K562 (cell line): ENCODE results near the gene TXNL4A. TPM values are rescaled to one million over a fixed set of nuclear protein-coding genes. Genes with fewer than 3 reads are reported as not detected.
A peak's percentile ranks its signal among the peaks of the same experiment; 100 is the strongest.

Source experiments
- CXXC5 ChIP-seq: fragments of 250-450 bp; sonication (Bioruptor Pico); IDR thresholded peaks from 2 replicates; pipeline ENCODE4 v1.8.0; 2022; ENCODE audit warnings: inconsistent platforms, mild to moderate bottlenecking, moderate library complexity
- FOS ChIP-seq: IDR thresholded peaks from 3 replicates; pipeline ENCODE4 v1.6.1; 2011; ENCODE audit not compliant: insufficient read length; ENCODE audit errors: extremely low read depth
- GATAD2B ChIP-seq: fragments of 450-650 bp; IDR thresholded peaks from 2 replicates; pipeline ENCODE4 v1.6.1; 2017; ENCODE audit warnings: mild to moderate bottlenecking, borderline replicate concordance
- MAFG ChIP-seq: fragments of 450-650 bp; conservative IDR thresholded peaks from 2 replicates; pipeline ENCODE4 v1.6.1; 2016; ENCODE audit warnings: missing genetic modification characterization, missing compliant biosample characterization
- MEF2D ChIP-seq: conservative IDR thresholded peaks from 2 replicates; pipeline ENCODE4 v1.6.1; 2016; ENCODE audit warnings: low read depth, missing genetic modification characterization, missing compliant biosample characterization
- TCF3 ChIP-seq: sonication (generic); formaldehyde crosslinking; IDR thresholded peaks from 2 replicates; pipeline ENCODE4 v1.4.0; 2020; ENCODE audit warnings: mild to moderate bottlenecking, missing genetic modification reagents
- TFAM ChIP-seq: fragments of 250-450 bp; sonication (Bioruptor Pico); conservative IDR thresholded peaks from 2 replicates; pipeline ENCODE4 v1.5.0; 2021; ENCODE audit warnings: mild to moderate bottlenecking, moderate library complexity
- XRCC4 ChIP-seq: IDR thresholded peaks from one replicate; pipeline ENCODE4 v1.6.1; 2011; ENCODE audit not compliant: insufficient read depth, insufficient read length; ENCODE audit errors: extremely low read depth
- ZNF23 ChIP-seq: fragments of 250-450 bp; sonication (Bioruptor Pico); IDR thresholded peaks from 2 replicates; pipeline ENCODE4 v1.4.0; 2020; ENCODE audit warnings: mild to moderate bottlenecking
- ZNF766 ChIP-seq: fragments of 200-800 bp; sonication (Bioruptor generic); conservative IDR thresholded peaks from 2 replicates; pipeline ENCODE4 v1.6.1; 2016; ENCODE audit warnings: missing genetic modification characterization, missing compliant biosample characterization
- ZSCAN32 ChIP-seq: fragments of 450-650 bp; formaldehyde crosslinking; IDR thresholded peaks from 2 replicates; pipeline ENCODE4 v1.4.0; 2020; ENCODE audit warnings: mild to moderate bottlenecking, moderate library complexity
- polyA plus RNA-seq, 8 experiments: library from polyadenylated mRNA; depleted of rRNA in 4 of 8; stranded (reverse) in 5 of 8; unstranded in 3 of 8; fragments of >200 nt; fragmentation: Nextera tagmentation in 2 of 8; fragmentation: Illumina TruSeq in 1 of 8; extraction: Ambion mirVana in 2 of 8; extraction: Trizol in 1 of 8; gene quantifications; 2 replicates each; pipeline versions ENCODE4 v1.2.1 to v1.2.3, GENCODE V29; 2011 to 2014; ENCODE audit warnings: inconsistent platforms in 1 of 8, missing spikeins in 1 of 8
- total RNA-seq, 7 experiments: library from RNA; depleted of rRNA in 6 of 7; stranded (reverse); fragments of >200 nt in 6 of 7; fragmentation: Illumina TruSeq in 2 of 7; extraction: Trizol in 2 of 7; gene quantifications; 2 replicates each; pipeline versions ENCODE4 v1.2.1 to v1.2.3, GENCODE V29; 2011 to 2021; ENCODE audit warnings: low replicate concordance in 1 of 7
- TF ChIP-seq, protein P1 (sequence below): fragments of 450-650 bp; IDR thresholded peaks from 2 replicates; pipeline ENCODE4 v1.6.1; 2017; ENCODE audit warnings: antibody characterized with exemption
- TF ChIP-seq, protein P2 (sequence below): sonication (generic); formaldehyde crosslinking; IDR thresholded peaks from 2 replicates; pipeline ENCODE4 v1.4.0; 2020; ENCODE audit warnings: mild to moderate bottlenecking, missing genetic modification reagents
- TF ChIP-seq, protein P3 (sequence below), 3 experiments: IDR thresholded peaks in 2 of 3; conservative IDR thresholded peaks in 1 of 3; 2 replicates each; pipeline ENCODE4 v1.5.1; 2011 to 2012; ENCODE audit warnings: low read length in 3 of 3, mild to moderate bottlenecking in 3 of 3, control low read depth in 2 of 3, improper control_type of control experiment in 1 of 3, inconsistent platforms in 1 of 3, low read depth in 1 of 3, mixed read lengths in 1 of 3, moderate library complexity in 1 of 3; ENCODE audit not compliant: insufficient read depth in 2 of 3
- TF ChIP-seq, protein P4 (sequence below), 3 experiments: fragments of 200-800 bp in 1 of 3; fragments of 250-450 bp in 1 of 3; fragments of 450-650 bp in 1 of 3; sonication (Bioruptor Pico) in 1 of 3; sonication (Bioruptor generic) in 1 of 3; formaldehyde crosslinking in 1 of 3; IDR thresholded peaks; 2 replicates each; pipeline versions ENCODE4 v1.6.1 to v1.8.0; 2016 to 2022; ENCODE audit warnings: mild to moderate bottlenecking in 2 of 3, missing genetic modification characterization in 2 of 3, missing compliant biosample characterization in 1 of 3, moderate library complexity in 1 of 3
- TF ChIP-seq, protein P5 (sequence below): fragments of 250-450 bp; sonication (Bioruptor Pico); IDR thresholded peaks from 2 replicates; pipeline ENCODE4 v1.4.0; 2020

The TXNL4A gene
- total and polyA plus RNA-seq, 9 of the 15 experiments (the other 6 are each of a cell fraction or from before 2014, with no cell fraction given) = 27.0 to 132 (median 87.5) TPM

DNA sequence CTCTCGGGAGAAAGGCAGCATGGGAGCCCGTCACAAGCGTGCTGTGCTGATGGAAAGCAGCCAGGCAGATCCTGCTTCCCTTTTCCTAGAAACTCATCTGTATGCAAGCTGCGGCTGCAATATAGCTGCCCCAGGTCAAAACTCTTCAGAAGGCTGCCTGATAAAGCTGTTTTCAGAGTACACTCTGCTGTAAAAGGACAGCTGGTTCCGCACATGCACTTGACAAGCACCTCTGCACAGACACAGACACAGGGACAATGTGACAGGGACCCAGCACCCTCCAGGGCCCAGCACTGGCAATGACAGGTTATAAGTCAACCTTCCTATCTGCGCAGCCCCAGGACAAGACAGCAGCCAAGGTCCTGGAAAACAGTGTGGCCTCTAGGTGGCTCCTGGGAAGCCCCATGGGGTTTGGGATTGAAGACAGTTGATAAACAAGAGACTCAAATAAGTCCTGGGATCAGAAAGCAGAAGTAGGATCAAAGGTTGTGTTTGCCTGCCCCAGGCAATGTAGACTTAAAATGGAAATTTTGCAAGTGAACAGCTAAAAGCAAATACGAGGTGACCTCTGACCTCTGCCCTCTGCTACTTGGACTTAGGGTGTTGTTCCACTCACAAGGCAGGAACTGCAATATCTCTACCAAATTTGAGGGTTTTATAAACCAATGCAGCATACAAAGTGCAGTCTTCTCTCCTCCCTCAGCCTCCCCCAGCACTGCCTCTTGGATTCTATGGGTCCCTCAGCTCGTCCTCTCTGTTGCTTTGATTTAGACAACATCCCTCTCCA lies 53.9 kb downstream of the TXNL4A start (continued):
- TF ChIP-seq, protein P1, sequence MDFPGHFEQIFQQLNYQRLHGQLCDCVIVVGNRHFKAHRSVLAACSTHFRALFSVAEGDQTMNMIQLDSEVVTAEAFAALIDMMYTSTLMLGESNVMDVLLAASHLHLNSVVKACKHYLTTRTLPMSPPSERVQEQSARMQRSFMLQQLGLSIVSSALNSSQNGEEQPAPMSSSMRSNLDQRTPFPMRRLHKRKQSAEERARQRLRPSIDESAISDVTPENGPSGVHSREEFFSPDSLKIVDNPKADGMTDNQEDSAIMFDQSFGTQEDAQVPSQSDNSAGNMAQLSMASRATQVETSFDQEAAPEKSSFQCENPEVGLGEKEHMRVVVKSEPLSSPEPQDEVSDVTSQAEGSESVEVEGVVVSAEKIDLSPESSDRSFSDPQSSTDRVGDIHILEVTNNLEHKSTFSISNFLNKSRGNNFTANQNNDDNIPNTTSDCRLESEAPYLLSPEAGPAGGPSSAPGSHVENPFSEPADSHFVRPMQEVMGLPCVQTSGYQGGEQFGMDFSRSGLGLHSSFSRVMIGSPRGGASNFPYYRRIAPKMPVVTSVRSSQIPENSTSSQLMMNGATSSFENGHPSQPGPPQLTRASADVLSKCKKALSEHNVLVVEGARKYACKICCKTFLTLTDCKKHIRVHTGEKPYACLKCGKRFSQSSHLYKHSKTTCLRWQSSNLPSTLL = no peak
- TF ChIP-seq FOS (no peak), ZNF766 (CRISPR knock-in tag) (no peak), TCF3 (CRISPR knock-in tag) (peak; percentile 57), ZNF23 (CRISPR knock-in tag) (no peak), MAFG (tag) (no peak), GATAD2B (no peak), TFAM (CRISPR knock-in tag) (no peak), ZSCAN32 (CRISPR knock-in tag) (no peak), XRCC4 (no peak), CXXC5 (CRISPR knock-in tag) (no peak), MEF2D (no peak)
- TF ChIP-seq, protein P2, sequence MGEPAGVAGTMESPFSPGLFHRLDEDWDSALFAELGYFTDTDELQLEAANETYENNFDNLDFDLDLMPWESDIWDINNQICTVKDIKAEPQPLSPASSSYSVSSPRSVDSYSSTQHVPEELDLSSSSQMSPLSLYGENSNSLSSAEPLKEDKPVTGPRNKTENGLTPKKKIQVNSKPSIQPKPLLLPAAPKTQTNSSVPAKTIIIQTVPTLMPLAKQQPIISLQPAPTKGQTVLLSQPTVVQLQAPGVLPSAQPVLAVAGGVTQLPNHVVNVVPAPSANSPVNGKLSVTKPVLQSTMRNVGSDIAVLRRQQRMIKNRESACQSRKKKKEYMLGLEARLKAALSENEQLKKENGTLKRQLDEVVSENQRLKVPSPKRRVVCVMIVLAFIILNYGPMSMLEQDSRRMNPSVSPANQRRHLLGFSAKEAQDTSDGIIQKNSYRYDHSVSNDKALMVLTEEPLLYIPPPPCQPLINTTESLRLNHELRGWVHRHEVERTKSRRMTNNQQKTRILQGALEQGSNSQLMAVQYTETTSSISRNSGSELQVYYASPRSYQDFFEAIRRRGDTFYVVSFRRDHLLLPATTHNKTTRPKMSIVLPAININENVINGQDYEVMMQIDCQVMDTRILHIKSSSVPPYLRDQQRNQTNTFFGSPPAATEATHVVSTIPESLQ = no peak
- TF ChIP-seq, protein P3, sequence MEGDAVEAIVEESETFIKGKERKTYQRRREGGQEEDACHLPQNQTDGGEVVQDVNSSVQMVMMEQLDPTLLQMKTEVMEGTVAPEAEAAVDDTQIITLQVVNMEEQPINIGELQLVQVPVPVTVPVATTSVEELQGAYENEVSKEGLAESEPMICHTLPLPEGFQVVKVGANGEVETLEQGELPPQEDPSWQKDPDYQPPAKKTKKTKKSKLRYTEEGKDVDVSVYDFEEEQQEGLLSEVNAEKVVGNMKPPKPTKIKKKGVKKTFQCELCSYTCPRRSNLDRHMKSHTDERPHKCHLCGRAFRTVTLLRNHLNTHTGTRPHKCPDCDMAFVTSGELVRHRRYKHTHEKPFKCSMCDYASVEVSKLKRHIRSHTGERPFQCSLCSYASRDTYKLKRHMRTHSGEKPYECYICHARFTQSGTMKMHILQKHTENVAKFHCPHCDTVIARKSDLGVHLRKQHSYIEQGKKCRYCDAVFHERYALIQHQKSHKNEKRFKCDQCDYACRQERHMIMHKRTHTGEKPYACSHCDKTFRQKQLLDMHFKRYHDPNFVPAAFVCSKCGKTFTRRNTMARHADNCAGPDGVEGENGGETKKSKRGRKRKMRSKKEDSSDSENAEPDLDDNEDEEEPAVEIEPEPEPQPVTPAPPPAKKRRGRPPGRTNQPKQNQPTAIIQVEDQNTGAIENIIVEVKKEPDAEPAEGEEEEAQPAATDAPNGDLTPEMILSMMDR (IDR thresholded peaks at IDR 0.05 in 2 of 3, conservative IDR thresholded peaks at IDR 0.05 in 1 of 3; ENCODE audit: insufficient read depth in 2 of 3, low read depth in 1 of 3, low read length in 3 of 3) = peak in 1 of 3 experiments; percentile 30; a peak in 1 of 6 replicates
- TF ChIP-seq, protein P4, sequence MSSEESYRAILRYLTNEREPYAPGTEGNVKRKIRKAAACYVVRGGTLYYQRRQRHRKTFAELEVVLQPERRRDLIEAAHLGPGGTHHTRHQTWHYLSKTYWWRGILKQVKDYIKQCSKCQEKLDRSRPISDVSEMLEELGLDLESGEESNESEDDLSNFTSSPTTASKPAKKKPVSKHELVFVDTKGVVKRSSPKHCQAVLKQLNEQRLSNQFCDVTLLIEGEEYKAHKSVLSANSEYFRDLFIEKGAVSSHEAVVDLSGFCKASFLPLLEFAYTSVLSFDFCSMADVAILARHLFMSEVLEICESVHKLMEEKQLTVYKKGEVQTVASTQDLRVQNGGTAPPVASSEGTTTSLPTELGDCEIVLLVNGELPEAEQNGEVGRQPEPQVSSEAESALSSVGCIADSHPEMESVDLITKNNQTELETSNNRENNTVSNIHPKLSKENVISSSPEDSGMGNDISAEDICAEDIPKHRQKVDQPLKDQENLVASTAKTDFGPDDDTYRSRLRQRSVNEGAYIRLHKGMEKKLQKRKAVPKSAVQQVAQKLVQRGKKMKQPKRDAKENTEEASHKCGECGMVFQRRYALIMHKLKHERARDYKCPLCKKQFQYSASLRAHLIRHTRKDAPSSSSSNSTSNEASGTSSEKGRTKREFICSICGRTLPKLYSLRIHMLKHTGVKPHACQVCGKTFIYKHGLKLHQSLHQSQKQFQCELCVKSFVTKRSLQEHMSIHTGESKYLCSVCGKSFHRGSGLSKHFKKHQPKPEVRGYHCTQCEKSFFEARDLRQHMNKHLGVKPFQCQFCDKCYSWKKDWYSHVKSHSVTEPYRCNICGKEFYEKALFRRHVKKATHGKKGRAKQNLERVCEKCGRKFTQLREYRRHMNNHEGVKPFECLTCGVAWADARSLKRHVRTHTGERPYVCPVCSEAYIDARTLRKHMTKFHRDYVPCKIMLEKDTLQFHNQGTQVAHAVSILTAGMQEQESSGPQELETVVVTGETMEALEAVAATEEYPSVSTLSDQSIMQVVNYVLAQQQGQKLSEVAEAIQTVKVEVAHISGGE (CRISPR knock-in tag; IDR thresholded peaks at IDR 0.05) = no peak
- TF ChIP-seq, protein P5, sequence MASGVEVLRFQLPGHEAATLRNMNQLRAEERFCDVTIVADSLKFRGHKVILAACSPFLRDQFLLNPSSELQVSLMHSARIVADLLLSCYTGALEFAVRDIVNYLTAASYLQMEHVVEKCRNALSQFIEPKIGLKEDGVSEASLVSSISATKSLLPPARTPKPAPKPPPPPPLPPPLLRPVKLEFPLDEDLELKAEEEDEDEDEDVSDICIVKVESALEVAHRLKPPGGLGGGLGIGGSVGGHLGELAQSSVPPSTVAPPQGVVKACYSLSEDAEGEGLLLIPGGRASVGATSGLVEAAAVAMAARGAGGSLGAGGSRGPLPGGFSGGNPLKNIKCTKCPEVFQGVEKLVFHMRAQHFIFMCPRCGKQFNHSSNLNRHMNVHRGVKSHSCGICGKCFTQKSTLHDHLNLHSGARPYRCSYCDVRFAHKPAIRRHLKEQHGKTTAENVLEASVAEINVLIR (CRISPR knock-in tag) = no peak
